Measurements from ENCODE around the gene LYRM9.

Gene LYRM9

GRCh38 chr17:27928587-27928986 lies 35.4 kb upstream of the LYRM9 start:
- Histone ChIP-seq H3K27ac (no peak overlapping the region), H3K27me3 (no peaks in the 10 kb centered on the region), H3K4me2 (no peak overlapping the region), H3K4me1 (no peaks in the 10 kb centered on the region), H4K20me1 (no peaks in the 10 kb centered on the region), H3K36me3 (no peaks in the 10 kb centered on the region), H3K4me3 (no peak overlapping the region), H3K9me3 (replicated peaks in 1 of 11) (peaks cover 0 to 9% (median 0%) of the 10 kb centered on the region in 11 experiments; a peak in 3 of 22 replicates), H3K9ac (no peak overlapping the region)
- no peak for TF ChIP-seq Cebpa-rat (IDR thresholded peaks at IDR 0.05)

GRCh38 chr17:27927781-27928180 lies 34.6 kb upstream of the LYRM9 start:
- Histone ChIP-seq H3K9me3 (replicated peaks in 1 of 11) (peaks cover 0 to 6% (median 0%) of the 10 kb centered on the region in 11 experiments; a peak in 1 of 22 replicates), H4K20me1 (no peaks in the 10 kb centered on the region), H3K4me3 (no peak overlapping the region), H3K4me1 (no peaks in the 10 kb centered on the region), H3K9ac (no peak overlapping the region), H3K4me2 (no peak overlapping the region), H3K36me3 (no peaks in the 10 kb centered on the region), H3K27me3 (no peaks in the 10 kb centered on the region), H3K27ac (no peak overlapping the region)
- no peak for TF ChIP-seq Cebpa-rat (IDR thresholded peaks at IDR 0.05)

DNA sequence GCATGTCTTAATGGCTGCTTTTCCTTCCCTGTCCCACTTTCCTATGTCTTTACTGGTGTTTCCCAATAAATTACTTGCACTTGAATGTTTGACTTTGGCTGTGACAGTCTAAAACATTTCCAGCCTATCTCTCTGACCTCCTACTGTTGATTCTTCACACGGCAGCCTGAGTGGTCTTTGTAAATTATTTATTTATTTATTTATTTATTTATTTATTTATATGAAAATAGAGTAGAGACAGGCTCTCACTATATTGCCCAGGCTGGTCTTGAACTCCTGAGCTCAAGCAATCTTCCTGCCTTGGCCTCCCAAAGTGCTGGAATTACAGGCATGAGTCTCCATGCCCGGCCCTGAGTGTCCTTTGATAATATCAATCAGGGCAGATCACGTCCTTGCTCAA lies 28.4 kb upstream of the LYRM9 start:
- Histone ChIP-seq H3K9ac (no peak overlapping the region), H3K9me3 (replicated peaks in 1 of 11) (0 out of 22 replicates have a peak, but pooled peaks cover 0 to 6% (median 0%) of the 10 kb centered on the region in 11 experiments), H3K4me3 (no peak overlapping the region), H3K27ac (no peak overlapping the region), H3K4me1 (no peaks in the 10 kb centered on the region), H3K36me3 (no peaks in the 10 kb centered on the region), H3K27me3 (no peaks in the 10 kb centered on the region), H3K4me2 (no peak overlapping the region), H4K20me1 (no peaks in the 10 kb centered on the region)
- TF ChIP-seq Cebpa-rat (IDR thresholded peaks at IDR 0.05) = no peak

GRCh38 chr17:27921077-27921476 lies 27.9 kb upstream of the LYRM9 start:
- Histone ChIP-seq H4K20me1 (no peaks in the 10 kb centered on the region), H3K9me3 (replicated peaks in 1 of 11) (0 out of 22 replicates have a peak, but pooled peaks cover 0 to 6% (median 0%) of the 10 kb centered on the region in 11 experiments), H3K4me3 (no peak overlapping the region), H3K4me2 (no peak overlapping the region), H3K27ac (no peak overlapping the region), H3K36me3 (no peaks in the 10 kb centered on the region), H3K9ac (no peak overlapping the region), H3K4me1 (no peaks in the 10 kb centered on the region), H3K27me3 (no peaks in the 10 kb centered on the region)
- no peak for TF ChIP-seq Cebpa-rat (IDR thresholded peaks at IDR 0.05)

DNA sequence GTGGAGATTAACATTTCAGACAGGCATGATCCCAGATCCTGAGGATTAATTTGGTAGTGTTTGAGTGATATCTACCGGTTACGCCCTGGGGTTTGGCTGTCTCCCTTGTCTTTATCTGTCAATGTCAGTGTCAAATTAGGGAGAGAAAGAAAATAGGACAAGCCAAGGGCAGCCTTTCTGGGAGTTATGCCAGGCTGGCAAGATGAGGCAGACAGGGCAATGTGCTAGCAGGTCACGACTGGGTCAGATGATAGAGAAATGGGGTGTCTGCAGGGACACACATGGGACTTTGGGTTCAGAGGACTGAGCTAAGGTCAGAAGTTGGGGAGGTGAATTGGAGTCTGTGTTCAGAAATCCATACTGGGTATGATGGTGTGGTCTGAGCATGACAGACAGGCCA lies 27.4 kb upstream of the LYRM9 start:
- Histone ChIP-seq H3K4me3 (no peak overlapping the region), H3K36me3 (no peaks in the 10 kb centered on the region), H3K4me1 (no peaks in the 10 kb centered on the region), H3K9ac (no peak overlapping the region), H3K27me3 (no peaks in the 10 kb centered on the region), H3K27ac (no peak overlapping the region), H4K20me1 (no peaks in the 10 kb centered on the region), H3K4me2 (no peak overlapping the region), H3K9me3 (replicated peaks in 1 of 11) (0 out of 22 replicates have a peak, but pooled peaks cover 0 to 3% (median 0%) of the 10 kb centered on the region in 11 experiments)
- TF ChIP-seq Cebpa-rat (IDR thresholded peaks at IDR 0.05) = no peak

- H3K4me1 ChIP-seq = no peaks in the 10 kb centered on the region
- TF ChIP-seq Cebpa-rat (IDR thresholded peaks at IDR 0.05) = no peak
- no peak overlapping the region for H3K4me2 ChIP-seq
- no peak overlapping the region for H3K4me3 ChIP-seq
- H3K27me3 ChIP-seq = no peaks in the 10 kb centered on the region
- H3K9ac ChIP-seq = no peak overlapping the region
- H3K9me3 ChIP-seq (replicated peaks in 1 of 11) = no peaks in the 10 kb centered on the region
- H3K27ac ChIP-seq = no peak overlapping the region
- H4K20me1 ChIP-seq = no peaks in the 10 kb centered on the region
- H3K36me3 ChIP-seq = no peaks in the 10 kb centered on the region
Measured at GRCh38 chr17:27919079-27919478, 25.9 kb upstream of the LYRM9 start.

DNA sequence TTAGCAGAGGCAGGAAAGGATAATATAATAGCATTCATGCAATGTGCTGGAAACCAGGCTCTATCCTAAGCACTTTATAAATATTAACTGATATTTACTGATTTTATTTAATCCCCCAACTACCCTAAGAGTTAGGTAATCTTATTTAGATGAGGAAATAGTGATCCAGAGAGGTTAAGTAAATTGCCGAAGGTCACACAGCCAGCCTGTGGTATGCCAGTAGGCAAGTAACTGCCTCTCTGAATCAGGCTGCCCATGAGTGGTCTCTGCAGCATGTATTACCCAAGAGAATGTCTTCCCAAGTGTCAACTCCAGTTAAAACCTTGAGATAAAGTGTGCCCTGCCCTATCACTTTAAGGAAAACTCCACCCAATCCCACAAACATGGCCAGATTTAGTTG lies 25.3 kb upstream of the LYRM9 start:
- no peaks in the 10 kb centered on the region for H3K27me3 ChIP-seq

GRCh38 chr17:27917000-27917399 lies 23.8 kb upstream of the LYRM9 start:
- no peak for TF ChIP-seq Cebpa-rat (IDR thresholded peaks at IDR 0.05)
- no peaks in the 10 kb centered on the region for H3K9me3 ChIP-seq (replicated peaks in 1 of 11)
- no peak overlapping the region for H3K27ac ChIP-seq
- no peaks in the 10 kb centered on the region for H3K4me1 ChIP-seq
- H3K9ac ChIP-seq = no peak overlapping the region
- H3K4me3 ChIP-seq = no peak overlapping the region
- H3K36me3 ChIP-seq = no peaks in the 10 kb centered on the region
- H3K27me3 ChIP-seq = no peaks in the 10 kb centered on the region
- no peaks in the 10 kb centered on the region for H4K20me1 ChIP-seq
- no peak overlapping the region for H3K4me2 ChIP-seq

More for the DNA sequence above, 25.3 kb upstream of the LYRM9 start:
- Histone ChIP-seq H3K4me2 (no peak overlapping the region), H4K20me1 (no peaks in the 10 kb centered on the region), H3K36me3 (no peaks in the 10 kb centered on the region), H3K9me3 (replicated peaks in 1 of 11) (no peaks in the 10 kb centered on the region), H3K4me3 (no peak overlapping the region), H3K4me1 (no peaks in the 10 kb centered on the region), H3K9ac (no peak overlapping the region), H3K27ac (no peak overlapping the region)
- no peak for TF ChIP-seq Cebpa-rat (IDR thresholded peaks at IDR 0.05)

DNA sequence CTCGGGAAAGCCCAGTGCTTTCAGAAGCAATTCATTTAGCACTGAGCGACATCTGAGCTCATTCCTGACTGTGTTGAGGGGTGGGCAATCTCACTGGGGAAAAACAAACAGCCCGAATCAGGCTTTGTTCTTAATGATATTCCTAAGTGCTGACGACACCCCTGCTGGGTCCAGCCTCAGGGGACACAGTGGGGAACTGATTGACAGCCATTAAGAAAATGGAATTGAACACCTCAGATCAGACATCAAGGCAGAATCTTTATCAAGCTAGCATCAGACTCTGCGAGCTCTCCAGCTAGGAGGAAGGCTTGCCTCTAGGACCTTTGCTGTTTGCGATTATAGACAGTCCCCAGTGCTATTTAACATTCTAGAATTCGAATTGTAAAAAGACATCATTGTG lies 22.5 kb upstream of the LYRM9 start:
- Histone ChIP-seq H3K27ac (no peak overlapping the region), H3K36me3 (no peaks in the 10 kb centered on the region), H3K4me3 (no peak overlapping the region), H3K4me2 (no peak overlapping the region), H4K20me1 (no peaks in the 10 kb centered on the region), H3K9ac (no peak overlapping the region), H3K9me3 (replicated peaks in 1 of 11) (no peaks in the 10 kb centered on the region), H3K4me1 (no peaks in the 10 kb centered on the region), H3K27me3 (no peaks in the 10 kb centered on the region)
- no peak for TF ChIP-seq Cebpa-rat (IDR thresholded peaks at IDR 0.05)

- Histone ChIP-seq H3K27ac (no peak overlapping the region), H3K4me1 (no peaks in the 10 kb centered on the region), H3K36me3 (no peaks in the 10 kb centered on the region), H3K9ac (no peak overlapping the region), H3K4me3 (no peak overlapping the region), H3K9me3 (replicated peaks in 1 of 11) (no peaks in the 10 kb centered on the region), H3K4me2 (no peak overlapping the region), H3K27me3 (no peaks in the 10 kb centered on the region), H4K20me1 (no peaks in the 10 kb centered on the region)
- no peak for TF ChIP-seq Cebpa-rat (IDR thresholded peaks at IDR 0.05)
Measured at GRCh38 chr17:27914382-27914781, 21.2 kb upstream of the LYRM9 start.

Measured in BLaER1 treated with 17β-estradiol and CSF1 and Interleukin-3, amounts not matched to agents 10 nM and 100 nM (cell line).